IPS DF 19.7 (cell line): Measurements from ENCODE around the gene MT1M.
"Not testable (repeated sequence)": the region's sequence is repeated elsewhere in the genome, so short reads cannot be mapped to it uniquely, and the experiment has no call there.

Source experiments
- DNase-seq: peaks from one replicate; pipeline ENCODE4 v3.0.0-alpha.2; 2013; ENCODE audit warnings: low read depth, low spot score

Gene MT1M

DNA sequence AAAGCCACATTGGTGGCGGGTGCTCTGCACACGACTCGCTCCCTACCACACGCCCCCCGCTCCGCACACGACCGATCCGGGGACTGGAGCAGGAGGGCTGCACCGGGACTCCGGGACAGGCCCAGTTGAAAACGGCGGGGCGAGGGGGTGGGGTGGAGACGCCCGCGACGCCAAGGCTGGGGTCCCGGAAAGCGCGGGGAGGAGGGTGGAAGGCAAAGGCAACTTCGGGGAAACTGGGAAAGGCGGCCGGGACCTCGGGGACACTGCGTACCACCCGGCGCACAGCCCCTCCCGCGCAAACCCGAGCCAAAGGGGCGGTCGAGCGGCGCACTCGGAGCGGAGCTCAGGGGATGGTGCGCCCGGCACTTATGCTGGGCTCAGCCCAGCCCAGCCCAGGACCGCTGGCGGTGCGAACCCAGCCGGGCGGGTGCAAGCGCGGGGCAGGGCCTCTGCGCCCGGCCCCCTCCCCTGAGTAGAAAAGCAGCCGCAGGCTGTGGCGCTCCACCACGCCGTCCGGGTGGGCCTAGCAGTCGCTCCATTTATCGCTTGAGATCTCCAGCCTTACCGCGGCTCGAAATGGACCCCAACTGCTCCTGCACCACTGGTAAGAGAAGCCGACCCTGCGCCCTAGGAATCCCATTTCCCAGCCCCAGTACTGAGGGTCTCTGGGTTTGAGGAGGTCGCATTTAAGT lies at the start of gene MT1M:
TSS of gene MT1M (plus strand) at position 504 of the 692 bp plus-strand sequence. CDS start at position 577, 73 bp downstream.
- no peak for DNase-seq

DNA sequence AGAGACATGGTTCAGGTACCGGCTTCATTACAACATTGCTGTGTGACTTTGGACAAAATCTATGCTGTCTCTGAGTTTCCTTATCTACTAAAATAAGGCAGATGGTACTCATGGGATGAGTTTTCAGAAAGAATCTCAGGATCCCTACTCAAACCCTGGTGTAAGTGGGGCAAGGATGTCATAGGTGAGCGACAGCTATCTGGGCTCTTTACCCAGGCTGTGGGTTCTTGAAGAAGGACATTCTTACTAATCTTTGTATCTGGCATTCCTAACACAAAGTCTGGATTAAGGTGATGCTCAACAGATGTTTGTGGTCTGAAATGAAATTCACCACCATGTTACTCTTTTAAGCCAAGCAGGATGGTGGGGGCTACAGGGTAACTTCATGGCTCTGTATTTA lies 49.5 kb upstream of the MT1M start:
- not testable (repeated sequence) for DNase-seq

DNA sequence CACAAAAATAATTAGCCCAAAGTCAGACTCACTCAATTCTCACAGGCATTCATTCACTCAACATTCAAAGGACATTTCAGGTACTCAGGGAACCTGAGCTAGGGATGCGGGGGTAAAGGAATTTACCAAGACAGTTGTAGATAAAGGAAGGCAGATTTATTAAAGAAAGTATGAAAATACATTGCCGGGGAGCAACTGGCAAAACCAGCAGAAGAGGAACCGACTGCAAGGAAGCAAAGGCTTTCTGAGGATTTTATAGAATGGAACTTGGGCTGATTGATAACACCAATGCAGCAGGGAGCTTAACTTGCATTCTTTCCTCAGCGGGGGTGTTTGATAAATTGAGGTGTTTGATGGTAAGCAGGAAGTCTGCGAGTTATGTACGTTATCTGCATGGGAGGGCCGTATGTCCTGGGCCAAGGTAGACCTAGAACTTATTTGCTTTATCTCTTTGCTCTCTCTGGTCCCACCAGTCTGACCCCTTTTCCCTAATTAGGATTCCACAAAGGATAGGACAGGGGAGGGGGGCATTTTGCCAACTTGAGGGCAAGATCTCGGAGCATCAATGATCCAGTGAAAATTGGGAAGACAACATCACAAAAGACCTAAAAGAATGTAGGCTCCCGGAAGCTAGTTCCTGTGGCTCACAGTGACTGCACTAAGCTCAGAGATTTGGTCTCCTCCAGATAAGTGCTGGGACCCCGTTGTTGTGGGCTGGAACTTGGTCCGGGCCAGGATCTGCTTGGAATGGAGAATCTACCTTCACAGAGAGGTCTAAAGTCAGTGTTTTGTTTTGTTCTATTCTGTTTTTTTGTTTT lies 48.9 kb upstream of the MT1M start:
- DNase-seq, result no peak

DNA sequence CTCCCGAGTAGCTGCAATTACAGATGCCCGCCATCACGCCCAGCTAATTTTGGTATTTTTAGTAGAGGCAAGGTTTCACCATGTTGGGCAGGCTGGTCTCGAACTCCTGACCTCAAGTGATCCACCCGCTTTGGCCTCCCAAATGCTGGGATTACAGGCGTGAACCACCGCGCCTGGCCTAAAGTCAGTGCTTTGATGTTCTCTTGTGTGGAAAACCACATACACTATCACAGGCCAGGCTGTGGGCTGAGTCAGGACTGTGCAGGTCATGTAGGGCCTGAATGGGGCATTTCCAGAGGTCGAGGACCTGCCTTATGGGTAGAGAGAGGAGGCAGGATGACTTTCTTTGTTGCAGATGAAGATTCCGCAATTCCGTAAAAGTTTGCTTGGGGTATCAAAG lies 48.2 kb upstream of the MT1M start:
- no peak for DNase-seq

DNA sequence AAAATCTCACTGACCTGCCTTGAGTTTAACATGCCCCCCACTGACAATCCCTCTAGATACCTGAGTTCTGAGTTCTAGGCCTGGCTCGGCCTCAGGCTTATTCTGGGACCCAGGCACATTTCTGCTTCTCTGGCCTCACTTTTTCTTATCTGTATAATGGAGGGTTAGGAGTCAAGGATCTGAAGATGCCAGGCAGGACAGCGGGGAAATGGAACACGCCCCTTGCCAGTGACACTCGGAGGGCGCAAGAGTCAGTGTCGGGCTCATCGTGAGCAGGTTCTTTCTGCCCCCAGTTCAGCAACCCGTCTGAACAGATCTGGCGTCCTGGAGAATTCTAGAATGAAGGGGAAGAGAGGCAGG lies 43.7 kb upstream of the MT1M start:
- no peak for DNase-seq

DNA sequence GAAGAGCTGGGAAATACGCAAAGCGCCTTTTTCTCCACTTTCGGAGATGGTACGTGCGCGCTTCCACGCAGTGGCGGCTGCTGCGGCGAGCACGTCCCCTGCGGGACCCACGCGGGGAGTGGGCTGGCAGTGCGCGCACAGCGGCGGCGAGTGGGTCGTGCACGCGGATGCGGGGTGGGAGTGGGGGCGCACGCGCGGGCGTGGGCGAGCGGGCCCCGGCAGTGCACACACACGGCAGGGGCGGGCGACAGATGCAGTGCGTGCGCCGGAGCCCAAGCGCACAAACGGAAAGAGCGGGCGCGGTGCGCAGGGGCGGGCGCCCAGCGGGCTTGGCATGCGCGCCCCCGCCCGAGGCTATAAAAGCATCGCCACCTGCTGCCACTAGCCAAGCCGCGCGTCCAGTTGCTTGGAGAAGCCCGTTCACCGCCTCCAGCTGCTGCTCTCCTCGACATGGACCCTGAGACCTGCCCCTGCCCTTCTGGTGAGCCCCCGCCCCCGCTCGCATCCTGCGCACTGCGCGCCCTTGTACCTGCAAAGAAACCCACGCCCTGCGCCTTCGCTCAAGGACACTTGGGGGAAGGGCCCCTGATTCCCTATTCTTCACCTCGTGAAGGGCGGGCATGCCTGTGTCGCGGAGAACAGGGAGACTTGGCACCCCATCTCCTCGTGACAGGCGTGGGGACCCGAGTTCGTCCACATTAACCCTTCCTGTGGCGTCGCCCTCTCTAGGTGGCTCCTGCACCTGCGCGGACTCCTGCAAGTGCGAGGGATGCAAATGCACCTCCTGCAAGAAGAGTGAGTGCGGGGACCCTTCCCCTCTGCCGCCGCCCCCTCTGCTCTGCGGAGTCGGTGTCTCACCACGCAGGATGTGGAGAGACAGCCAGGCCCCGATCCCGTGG lies 43.1 kb upstream of the MT1M start, which contains the start of gene MT3:
TSS of gene MT3 (plus strand) at position 388 of the 899 bp plus-strand sequence. CDS start at position 451, 63 bp downstream.
- DNase-seq, result no peak

DNA sequence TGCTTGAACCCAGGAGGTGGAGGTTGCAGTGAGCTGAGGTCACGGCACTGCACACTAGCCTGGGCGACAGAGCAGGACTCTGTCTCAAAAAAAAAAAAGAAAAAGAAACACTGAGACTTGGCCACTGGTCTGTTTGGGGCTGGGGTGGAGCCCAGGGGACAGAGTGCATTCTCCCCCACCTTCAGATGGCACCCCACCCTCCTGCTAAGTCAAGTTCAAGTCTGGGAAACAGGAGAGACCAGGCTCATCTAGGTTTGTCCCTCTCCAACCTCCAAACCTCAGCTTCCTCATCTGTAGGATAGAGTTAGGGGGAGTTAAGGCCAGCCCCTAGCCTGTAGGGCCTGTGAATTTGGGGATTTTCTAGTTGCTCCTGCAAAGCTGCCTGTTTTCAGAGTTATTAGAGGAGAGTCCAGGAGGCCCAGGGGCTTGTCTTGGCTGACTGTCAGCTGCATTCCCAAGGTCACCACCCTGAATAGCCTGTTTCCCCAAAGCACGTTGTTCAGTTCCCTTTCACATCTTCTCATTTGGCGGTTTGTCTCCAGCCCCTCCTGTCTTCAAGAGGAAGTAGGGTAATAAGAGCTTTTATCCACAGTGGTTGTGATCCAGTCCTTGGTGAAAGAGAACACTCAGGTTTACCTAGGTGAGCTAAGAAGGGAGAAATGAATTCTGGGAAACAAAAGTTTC lies 40.9 kb upstream of the MT1M start:
- DNase-seq, result no peak

DNA sequence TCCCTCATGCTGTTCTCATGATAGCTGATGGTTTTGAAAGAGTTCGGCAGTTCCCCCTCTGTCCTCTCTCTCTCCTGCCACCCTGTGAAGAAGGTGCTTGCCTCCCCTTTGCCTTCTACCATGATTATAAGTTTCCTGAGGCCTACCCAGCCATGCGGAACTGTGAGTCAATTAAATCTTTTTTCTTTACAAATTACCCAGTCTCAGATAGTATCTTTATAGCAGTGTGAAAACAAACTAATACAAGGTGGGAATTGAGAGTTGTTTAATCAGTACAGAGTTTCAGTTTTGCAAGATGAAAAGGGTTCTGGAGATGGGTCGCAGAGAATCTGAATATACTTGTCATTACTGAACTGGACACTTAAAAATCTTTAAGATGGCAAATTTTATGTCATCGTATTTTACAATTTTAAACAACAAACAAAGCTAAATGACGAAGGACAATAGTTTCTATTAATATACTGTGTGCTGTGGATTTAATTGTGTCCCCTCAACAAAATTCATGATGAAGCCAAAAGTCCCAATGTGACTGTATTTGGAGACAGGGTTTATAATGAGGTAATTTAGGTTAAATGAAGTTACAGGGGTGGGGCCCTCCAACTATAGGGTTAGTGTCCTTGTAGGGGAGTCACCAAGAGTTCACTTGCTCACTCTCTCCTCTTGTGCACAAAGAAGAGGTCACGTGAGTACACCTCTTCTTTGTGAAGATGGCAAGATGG lies 38.7 kb upstream of the MT1M start:
- no peak for DNase-seq

DNA sequence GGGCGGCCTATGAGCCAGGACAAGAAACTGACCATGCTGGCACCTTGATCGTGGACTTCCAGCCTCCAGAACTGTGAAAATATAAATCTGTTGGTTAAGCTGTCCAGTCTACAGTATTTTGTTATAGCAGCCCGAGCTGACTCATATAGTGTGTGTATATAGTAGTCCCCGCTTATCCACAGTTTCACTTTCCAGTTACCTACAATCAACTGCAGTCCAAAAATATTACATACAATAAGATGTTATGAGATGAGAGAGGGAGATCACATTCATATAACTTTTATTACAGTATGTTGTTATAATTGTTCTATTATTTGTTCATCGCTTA lies 38.2 kb upstream of the MT1M start:
- no peak for DNase-seq

DNA sequence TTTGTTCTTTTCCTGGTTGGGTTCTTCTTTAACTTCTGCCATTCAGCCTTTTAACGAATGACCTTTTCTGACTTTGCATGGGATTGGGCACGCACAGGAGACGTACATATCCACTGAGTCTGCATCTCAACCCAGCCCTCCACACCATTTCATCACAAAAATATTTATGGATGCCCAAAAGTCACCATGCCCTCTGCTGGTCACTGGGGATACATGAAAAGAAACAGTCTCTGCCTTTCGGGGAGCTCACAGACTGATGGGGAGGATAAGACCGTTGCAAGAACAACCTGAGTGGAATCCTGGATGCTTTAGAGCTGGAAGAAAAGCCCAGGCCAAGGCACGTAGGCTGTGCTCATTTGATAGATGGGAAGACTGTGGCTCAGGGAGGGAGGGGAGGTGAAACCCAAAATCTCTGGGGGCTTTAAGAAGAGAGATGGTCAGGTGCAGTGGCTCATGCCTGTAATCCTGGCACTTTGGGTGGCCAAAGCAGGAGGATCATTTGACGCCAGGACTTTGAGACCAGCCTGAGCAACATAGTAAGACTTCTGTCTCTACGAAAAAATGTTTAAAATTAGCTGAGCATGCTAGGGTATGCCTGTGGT lies 32.0 kb upstream of the MT1M start:
- no peak for DNase-seq

DNA sequence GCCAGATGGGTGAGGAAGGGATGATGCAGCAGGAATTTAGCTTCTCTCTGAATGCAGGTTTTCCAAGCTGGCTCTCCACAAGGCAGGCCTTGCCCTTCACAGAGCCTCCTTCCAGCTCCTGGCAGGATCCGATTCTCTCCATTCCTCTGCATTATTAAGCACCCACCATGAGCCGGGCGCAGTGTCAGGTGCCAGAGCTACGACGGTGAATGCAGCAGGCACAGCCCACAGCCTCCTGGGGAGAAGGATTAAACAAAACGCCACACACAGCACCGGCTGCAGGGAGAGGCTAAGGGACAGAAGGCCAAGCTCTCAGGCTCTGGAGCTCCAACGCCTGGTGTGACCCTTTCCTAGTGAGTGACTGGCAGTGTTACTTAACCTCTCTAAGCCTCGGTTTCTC lies 31.1 kb upstream of the MT1M start:
- DNase-seq, result no peak

DNA sequence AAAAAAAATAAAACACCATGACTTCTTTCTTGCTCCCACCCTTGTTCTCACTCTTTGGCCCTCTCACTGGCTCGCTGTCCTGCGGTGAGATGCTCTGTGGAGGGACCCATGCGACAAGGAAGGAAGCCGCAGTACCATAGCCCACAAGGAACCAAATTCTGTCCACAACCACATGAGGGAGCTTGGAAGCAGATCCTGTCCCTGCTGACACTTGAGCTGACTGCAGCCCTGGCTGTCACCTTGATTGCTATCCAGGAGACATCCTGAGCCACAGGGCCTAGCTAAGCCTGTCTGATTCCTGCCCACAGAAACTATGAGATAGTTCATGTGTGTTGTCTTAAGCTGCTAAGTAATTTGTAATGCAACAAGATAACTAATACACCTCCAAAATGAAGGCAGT lies 28.9 kb upstream of the MT1M start:
- DNase-seq, result no peak

DNA sequence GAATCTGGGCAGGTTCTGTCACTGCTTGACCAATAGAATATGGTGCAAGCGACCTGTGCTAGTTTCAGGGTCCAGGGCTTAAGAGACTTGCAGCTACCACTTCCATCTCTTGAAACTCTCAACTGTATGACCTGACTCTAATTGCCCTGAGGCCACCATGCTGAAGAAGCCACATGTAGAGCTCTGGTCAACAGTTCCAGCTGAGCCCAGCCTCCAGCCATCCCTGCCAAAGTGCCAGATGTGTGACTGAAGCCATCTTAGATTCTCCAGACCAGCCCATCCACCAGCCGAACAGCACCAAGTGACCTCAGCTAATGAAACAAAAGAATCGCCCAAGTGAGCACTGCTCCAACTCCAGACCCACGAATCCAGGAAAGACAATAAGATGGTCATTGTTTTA lies 27.5 kb upstream of the MT1M start:
- no peak for DNase-seq

DNA sequence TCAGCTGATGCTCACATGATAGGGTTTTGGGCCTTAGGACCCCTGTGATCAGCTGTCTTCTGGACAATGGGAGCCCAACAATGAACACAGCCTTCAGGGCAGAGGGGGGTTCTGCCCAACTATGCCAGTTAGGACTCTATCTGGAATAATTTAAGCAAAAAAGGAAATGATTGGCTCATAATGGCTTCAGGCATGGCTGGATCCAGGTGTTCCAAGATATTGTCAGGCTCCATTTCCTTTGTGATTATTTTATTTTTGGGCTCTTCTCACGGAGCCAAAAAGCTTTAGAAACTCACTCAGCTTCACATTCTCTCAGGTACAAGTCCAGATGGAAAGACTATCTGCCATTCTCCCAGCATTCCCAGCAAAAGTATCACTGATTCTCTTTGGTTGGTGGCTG lies 27.0 kb upstream of the MT1M start:
- no peak for DNase-seq

DNA sequence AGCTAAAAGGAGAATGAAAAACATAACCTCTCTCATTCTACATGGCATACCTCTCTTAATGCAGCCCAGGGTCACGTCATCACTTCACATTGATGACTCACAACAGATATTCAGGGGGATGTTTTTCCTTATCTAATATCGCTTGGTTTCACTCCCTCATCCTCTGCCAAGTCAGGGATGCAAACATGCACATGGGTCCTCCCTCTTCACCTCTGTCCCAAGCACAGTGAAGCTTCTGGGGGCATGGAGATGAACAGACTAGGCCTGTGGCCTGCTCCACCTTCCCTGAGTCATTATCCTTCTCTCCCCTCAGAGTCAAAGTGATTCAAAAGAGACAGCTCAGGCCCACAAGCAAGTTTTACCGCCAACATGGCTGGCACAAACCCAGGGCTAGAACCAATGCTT lies 26.4 kb upstream of the MT1M start:
- DNase-seq, result no peak

DNA sequence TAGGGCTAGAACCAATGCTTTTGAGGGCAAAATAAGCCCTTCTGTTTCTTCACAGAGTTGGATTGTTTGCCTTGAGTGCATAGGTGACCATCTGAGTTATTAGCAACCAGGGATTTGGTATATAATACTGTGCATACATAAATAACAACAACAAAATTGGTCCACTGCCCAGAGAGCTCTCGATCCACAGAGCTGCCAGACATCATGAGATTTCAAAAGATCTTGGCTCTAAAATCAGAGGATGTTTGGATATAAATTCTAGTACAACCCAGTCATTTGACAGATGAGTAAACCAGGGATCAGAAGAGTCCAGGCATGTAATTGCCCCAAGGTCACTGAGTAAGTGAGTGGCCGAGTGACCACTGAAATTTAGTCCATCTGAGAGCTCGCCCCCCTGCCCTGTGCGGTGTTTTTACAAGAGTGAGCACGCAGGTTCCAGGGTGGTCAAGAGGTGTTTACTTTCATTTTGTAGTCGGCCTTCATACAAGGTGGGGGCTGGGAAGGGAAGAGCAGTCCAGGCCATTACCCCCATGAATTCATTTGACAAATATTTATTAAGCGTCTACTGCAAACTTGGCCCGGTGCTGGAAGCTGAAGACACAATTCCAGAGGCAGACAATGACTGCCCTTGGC lies 25.9 kb upstream of the MT1M start:
- no peak for DNase-seq

DNA sequence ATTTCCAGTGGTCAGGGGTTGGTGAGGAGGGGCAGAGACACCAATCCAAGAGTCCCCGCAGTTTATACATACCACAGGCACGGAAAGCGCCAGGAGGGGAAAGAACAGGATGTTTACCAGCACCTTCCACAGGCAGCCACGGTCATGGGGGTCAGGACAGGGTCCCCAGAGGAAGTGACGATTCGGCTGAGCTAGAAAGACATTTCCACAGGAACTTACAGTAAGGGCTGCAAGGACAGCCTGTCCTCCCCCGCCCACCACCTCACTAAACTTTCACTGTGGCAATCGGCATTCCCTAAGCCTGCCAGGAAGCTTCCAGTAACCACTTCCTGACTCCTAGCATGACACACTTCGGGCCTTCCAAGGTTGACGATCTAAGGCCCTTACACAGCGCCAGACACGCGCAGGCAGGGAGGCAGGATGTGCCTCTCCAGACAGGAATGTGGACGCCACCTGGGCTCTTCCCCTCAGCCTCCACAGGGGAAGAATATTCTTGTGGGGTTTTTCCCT lies 25.3 kb upstream of the MT1M start:
- no peak for DNase-seq

DNA sequence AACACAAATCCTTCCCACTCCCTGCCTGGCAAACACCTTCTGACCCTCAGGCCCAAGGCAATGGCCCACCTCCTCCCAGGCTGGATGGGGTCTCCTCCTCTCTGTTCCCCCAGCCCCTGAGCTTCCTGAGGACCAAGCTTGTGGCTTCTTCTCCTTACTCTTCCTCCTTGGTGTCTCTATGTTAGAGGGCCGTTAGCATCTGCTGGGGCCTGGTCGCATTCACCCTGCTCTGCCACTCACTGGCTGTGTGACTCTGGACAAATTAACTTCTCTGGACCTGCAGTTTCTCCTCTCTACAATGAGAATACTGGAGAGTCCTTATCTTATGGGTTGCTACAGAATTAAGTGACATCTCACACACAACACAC lies 24.8 kb upstream of the MT1M start:
- no peak for DNase-seq

DNA sequence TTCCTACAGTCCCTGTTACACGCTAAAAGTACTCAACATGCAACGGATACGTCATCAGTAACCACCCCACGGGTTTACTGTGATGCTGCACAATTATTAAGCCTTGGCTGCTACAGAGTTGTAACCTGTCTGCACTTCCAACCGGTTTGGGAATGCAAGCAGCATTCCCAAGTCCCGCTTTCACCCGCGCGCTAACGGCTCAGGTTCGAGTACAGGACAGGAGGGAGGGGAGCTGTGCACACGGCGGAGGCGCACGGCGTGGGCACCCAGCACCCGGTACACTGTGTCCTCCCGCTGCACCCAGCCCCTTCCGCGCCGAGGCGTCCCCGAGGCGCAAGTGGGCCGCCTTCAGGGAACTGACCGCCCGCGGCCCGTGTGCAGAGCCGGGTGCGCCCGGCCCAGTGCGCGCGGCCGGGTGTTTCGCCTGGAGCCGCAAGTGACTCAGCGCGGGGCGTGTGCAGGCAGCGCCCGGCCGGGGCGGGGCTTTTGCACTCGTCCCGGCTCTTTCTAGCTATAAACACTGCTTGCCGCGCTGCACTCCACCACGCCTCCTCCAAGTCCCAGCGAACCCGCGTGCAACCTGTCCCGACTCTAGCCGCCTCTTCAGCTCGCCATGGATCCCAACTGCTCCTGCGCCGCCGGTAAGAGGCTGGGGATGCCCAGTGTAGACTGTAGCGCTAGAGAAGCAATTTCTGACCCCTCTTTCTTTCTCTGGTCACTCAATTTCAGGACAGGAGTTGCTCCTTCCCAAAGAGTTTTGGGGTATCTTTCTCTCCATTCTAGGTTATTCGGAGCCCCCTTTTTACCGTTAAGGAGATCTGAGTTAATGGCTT lies 24.2 kb upstream of the MT1M start, which contains the start of gene MT2A:
TSS of gene MT2A (plus strand) at position 542 of the 833 bp plus-strand sequence. CDS start at position 614, 72 bp downstream.
- no peak for DNase-seq
